SK-N-SH treated with all-trans-retinoic acid at 6 μM for 48 hours (cell line): Measurements from ENCODE around the gene CACNA1H.
A peak's percentile ranks its signal among the peaks of the same experiment; 100 is the strongest.

Experiments used
- ATAC-seq: fragments of 200-7000 bp; cut with Tn5 transposase; 3 replicates; pipeline ENCODE4 v1.9.1; 2020; ENCODE audit warnings: mild to moderate bottlenecking, moderate library complexity
- ARNTL ChIP-seq: fragments of 450-650 bp; formaldehyde crosslinking; IDR thresholded peaks from 2 replicates; pipeline ENCODE4 v1.5.0; 2020; ENCODE audit warnings: low read depth, mild to moderate bottlenecking, moderate library complexity, borderline replicate concordance
- BACH2 ChIP-seq: fragments of 250-450 bp; sonication (Bioruptor Pico); IDR thresholded peaks from 2 replicates; pipeline ENCODE4 v1.9.0; 2021; ENCODE audit warnings: mild to moderate bottlenecking, borderline replicate concordance
- CREB5 ChIP-seq: fragments of 250-450 bp; sonication (Bioruptor Pico); IDR thresholded peaks from 2 replicates; pipeline ENCODE4 v1.5.1; 2020; ENCODE audit warnings: low read depth, mild to moderate bottlenecking, moderate library complexity
- CSDC2 ChIP-seq: fragments of 250-450 bp; sonication (Bioruptor Pico); IDR thresholded peaks from 2 replicates; pipeline ENCODE4 v1.5.0; 2020; ENCODE audit warnings: mild to moderate bottlenecking, moderate library complexity
- ESRRG ChIP-seq: fragments of 250-450 bp; sonication (Bioruptor Pico); IDR thresholded peaks from 2 replicates; pipeline ENCODE4 v1.6.1; 2021; ENCODE audit warnings: mild to moderate bottlenecking
- GLIS3 ChIP-seq: fragments of 250-450 bp; sonication (Bioruptor Pico); IDR thresholded peaks from 2 replicates; pipeline ENCODE4 v1.5.0; 2020; ENCODE audit warnings: mild to moderate bottlenecking, moderate library complexity
- ISL1 ChIP-seq: fragments of 250-450 bp; sonication (Bioruptor Pico); IDR thresholded peaks from 2 replicates; pipeline ENCODE4 v2.1.2; 2022; ENCODE audit warnings: mild to moderate bottlenecking, moderate library complexity
- OSR1 ChIP-seq: fragments of 250-450 bp; sonication (Bioruptor Pico); IDR thresholded peaks from 2 replicates; pipeline ENCODE4 v1.8.0; 2022; ENCODE audit warnings: moderate library complexity, mild to moderate bottlenecking, inconsistent platforms
- PPARA ChIP-seq: fragments of 250-450 bp; sonication (Bioruptor Pico); IDR thresholded peaks from 2 replicates; pipeline ENCODE4 v1.5.0; 2020; ENCODE audit warnings: mild to moderate bottlenecking, borderline replicate concordance
- RARB ChIP-seq: fragments of 250-450 bp; sonication (Bioruptor Pico); IDR thresholded peaks from 2 replicates; pipeline ENCODE4 v1.8.0; 2021; ENCODE audit warnings: mild to moderate bottlenecking, moderate library complexity
- SNAI2 ChIP-seq: fragments of 250-450 bp; sonication (Bioruptor Pico); IDR thresholded peaks from 2 replicates; pipeline ENCODE4 v1.5.0; 2020; ENCODE audit warnings: mild to moderate bottlenecking, moderate library complexity
- TOX ChIP-seq: fragments of 250-450 bp; sonication (Bioruptor Pico); IDR thresholded peaks from 2 replicates; pipeline ENCODE4 v1.8.0; 2021; ENCODE audit warnings: mild to moderate bottlenecking, moderate library complexity, borderline replicate concordance
- ZC3H10 ChIP-seq: fragments of 250-450 bp; sonication (Bioruptor Pico); IDR thresholded peaks from 2 replicates; pipeline ENCODE4 v1.5.1; 2021; ENCODE audit warnings: mild to moderate bottlenecking, moderate library complexity
- ZFP3 ChIP-seq: fragments of 250-450 bp; sonication (Bioruptor Pico); IDR thresholded peaks from 2 replicates; pipeline ENCODE4 v1.5.0; 2020; ENCODE audit warnings: mild to moderate bottlenecking, moderate library complexity
- ZFP30 ChIP-seq: fragments of 450-650 bp; formaldehyde crosslinking; IDR thresholded peaks from 2 replicates; pipeline ENCODE4 v1.5.0; 2022; ENCODE audit warnings: mild to moderate bottlenecking, moderate library complexity
- ZNF565 ChIP-seq: fragments of 450-650 bp; formaldehyde crosslinking; conservative IDR thresholded peaks from 2 replicates; pipeline ENCODE4 v1.5.0; 2020; ENCODE audit warnings: low read depth, mild to moderate bottlenecking, moderate library complexity
- ZNF70 ChIP-seq: fragments of 450-650 bp; formaldehyde crosslinking; IDR thresholded peaks from 2 replicates; pipeline ENCODE4 v1.5.0; 2020; ENCODE audit warnings: mild to moderate bottlenecking, moderate library complexity
- ZNF8 ChIP-seq: fragments of 450-650 bp; formaldehyde crosslinking; IDR thresholded peaks from 2 replicates; pipeline ENCODE4 v1.5.0; 2020; ENCODE audit warnings: mild to moderate bottlenecking, moderate library complexity
- TF ChIP-seq, protein P1 (sequence below): fragments of 250-450 bp; sonication (Bioruptor Pico); IDR thresholded peaks from 2 replicates; pipeline ENCODE4 v1.5.1; 2021; ENCODE audit warnings: mild to moderate bottlenecking, moderate library complexity
- TF ChIP-seq, protein P2 (sequence below): fragments of 250-450 bp; sonication (Bioruptor Pico); IDR thresholded peaks from 2 replicates; pipeline ENCODE4 v1.5.0; 2020; ENCODE audit warnings: mild to moderate bottlenecking, moderate library complexity
- TF ChIP-seq, protein P3 (sequence below): fragments of 250-450 bp; sonication (Bioruptor Pico); IDR thresholded peaks from 2 replicates; pipeline ENCODE4 v1.8.0; 2021; ENCODE audit warnings: low read depth, mild to moderate bottlenecking, moderate library complexity, borderline replicate concordance

CACNA1H gene

DNA sequence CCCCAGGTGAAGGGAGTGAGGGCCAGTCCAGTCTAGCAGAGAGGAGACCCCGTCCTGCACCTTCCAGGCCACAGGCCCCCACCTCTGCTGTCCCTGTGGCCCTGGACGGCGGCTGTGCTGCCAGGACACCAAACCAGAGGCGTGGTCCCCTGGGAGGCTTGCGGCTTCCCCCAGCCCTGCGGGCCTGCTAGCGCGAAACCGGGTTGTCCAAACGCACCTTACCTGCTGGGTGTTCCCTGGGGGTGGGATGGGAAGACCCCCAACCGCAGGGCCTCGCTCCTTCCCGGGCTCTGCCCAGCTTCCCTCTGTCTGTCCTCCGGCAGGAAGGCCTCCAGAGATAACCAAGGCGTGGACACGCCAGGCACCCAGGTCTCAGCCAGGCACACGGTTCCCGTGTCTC lies 19.6 kb upstream of the CACNA1H start (continued):
- no peak for TF ChIP-seq CREB5
- TF ChIP-seq ZNF70 (CRISPR knock-in tag), result no peak
- no peak for TF ChIP-seq CSDC2 (CRISPR knock-in tag)
- no peak for TF ChIP-seq PPARA
- TF ChIP-seq ZNF8 (CRISPR knock-in tag), result no peak

- TF ChIP-seq SNAI2 (no peak), ZNF8 (CRISPR knock-in tag) (no peak), ARNTL (CRISPR knock-in tag) (no peak), TOX (no peak), ZFP30 (no peak), CSDC2 (CRISPR knock-in tag) (no peak), ZNF565 (CRISPR knock-in tag) (no peak), OSR1 (no peak), ZNF70 (CRISPR knock-in tag) (no peak), GLIS3 (CRISPR knock-in tag) (no peak), ESRRG (no peak), ZFP3 (no peak), RARB (no peak), ZC3H10 (CRISPR knock-in tag) (no peak), CREB5 (no peak), ISL1 (no peak)
- TF ChIP-seq, protein P1, sequence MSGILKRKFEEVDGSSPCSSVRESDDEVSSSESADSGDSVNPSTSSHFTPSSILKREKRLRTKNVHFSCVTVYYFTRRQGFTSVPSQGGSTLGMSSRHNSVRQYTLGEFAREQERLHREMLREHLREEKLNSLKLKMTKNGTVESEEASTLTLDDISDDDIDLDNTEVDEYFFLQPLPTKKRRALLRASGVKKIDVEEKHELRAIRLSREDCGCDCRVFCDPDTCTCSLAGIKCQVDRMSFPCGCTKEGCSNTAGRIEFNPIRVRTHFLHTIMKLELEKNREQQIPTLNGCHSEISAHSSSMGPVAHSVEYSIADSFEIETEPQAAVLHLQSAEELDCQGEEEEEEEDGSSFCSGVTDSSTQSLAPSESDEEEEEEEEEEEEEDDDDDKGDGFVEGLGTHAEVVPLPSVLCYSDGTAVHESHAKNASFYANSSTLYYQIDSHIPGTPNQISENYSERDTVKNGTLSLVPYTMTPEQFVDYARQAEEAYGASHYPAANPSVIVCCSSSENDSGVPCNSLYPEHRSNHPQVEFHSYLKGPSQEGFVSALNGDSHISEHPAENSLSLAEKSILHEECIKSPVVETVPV (CRISPR knock-in tag), result no peak
- TF ChIP-seq, protein P2, sequence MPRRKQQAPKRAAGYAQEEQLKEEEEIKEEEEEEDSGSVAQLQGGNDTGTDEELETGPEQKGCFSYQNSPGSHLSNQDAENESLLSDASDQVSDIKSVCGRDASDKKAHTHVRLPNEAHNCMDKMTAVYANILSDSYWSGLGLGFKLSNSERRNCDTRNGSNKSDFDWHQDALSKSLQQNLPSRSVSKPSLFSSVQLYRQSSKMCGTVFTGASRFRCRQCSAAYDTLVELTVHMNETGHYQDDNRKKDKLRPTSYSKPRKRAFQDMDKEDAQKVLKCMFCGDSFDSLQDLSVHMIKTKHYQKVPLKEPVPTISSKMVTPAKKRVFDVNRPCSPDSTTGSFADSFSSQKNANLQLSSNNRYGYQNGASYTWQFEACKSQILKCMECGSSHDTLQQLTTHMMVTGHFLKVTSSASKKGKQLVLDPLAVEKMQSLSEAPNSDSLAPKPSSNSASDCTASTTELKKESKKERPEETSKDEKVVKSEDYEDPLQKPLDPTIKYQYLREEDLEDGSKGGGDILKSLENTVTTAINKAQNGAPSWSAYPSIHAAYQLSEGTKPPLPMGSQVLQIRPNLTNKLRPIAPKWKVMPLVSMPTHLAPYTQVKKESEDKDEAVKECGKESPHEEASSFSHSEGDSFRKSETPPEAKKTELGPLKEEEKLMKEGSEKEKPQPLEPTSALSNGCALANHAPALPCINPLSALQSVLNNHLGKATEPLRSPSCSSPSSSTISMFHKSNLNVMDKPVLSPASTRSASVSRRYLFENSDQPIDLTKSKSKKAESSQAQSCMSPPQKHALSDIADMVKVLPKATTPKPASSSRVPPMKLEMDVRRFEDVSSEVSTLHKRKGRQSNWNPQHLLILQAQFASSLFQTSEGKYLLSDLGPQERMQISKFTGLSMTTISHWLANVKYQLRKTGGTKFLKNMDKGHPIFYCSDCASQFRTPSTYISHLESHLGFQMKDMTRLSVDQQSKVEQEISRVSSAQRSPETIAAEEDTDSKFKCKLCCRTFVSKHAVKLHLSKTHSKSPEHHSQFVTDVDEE, result no peak
- TF ChIP-seq, protein P3, sequence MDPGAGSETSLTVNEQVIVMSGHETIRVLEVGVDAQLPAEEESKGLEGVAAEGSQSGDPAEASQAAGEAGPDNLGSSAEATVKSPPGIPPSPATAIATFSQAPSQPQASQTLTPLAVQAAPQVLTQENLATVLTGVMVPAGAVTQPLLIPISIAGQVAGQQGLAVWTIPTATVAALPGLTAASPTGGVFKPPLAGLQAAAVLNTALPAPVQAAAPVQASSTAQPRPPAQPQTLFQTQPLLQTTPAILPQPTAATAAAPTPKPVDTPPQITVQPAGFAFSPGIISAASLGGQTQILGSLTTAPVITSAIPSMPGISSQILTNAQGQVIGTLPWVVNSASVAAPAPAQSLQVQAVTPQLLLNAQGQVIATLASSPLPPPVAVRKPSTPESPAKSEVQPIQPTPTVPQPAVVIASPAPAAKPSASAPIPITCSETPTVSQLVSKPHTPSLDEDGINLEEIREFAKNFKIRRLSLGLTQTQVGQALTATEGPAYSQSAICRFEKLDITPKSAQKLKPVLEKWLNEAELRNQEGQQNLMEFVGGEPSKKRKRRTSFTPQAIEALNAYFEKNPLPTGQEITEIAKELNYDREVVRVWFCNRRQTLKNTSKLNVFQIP, result no peak
- ATAC-seq, result peak; percentile 18
Measured at GRCh38 chr16:1133810-1134520, 18.9 kb upstream of the CACNA1H start.

- TF ChIP-seq RARB, result no peak
- TF ChIP-seq TOX, result no peak
- no peak for TF ChIP-seq BACH2
- TF ChIP-seq CSDC2 (CRISPR knock-in tag), result no peak
- TF ChIP-seq ZNF565 (CRISPR knock-in tag), result no peak
- TF ChIP-seq, protein P3, result no peak
- no peak for TF ChIP-seq GLIS3 (CRISPR knock-in tag)
- no peak for TF ChIP-seq SNAI2
- no peak for TF ChIP-seq ARNTL (CRISPR knock-in tag)
- TF ChIP-seq, all 23 proteins: peak for 0
- ATAC-seq, result no peak
Measured at GRCh38 chr16:1134776-1135458, 18.0 kb upstream of the CACNA1H start.
